GM21367 (cell line): ENCODE results near the gene DYNC1LI1.

Source experiments
- ATAC-seq: cut with Tn5 transposase; IDR thresholded peaks from one replicate; pipeline ENCODE4 v1.9.1; 2021; ENCODE audit not compliant: unreplicated experiment

Gene DYNC1LI1

DNA sequence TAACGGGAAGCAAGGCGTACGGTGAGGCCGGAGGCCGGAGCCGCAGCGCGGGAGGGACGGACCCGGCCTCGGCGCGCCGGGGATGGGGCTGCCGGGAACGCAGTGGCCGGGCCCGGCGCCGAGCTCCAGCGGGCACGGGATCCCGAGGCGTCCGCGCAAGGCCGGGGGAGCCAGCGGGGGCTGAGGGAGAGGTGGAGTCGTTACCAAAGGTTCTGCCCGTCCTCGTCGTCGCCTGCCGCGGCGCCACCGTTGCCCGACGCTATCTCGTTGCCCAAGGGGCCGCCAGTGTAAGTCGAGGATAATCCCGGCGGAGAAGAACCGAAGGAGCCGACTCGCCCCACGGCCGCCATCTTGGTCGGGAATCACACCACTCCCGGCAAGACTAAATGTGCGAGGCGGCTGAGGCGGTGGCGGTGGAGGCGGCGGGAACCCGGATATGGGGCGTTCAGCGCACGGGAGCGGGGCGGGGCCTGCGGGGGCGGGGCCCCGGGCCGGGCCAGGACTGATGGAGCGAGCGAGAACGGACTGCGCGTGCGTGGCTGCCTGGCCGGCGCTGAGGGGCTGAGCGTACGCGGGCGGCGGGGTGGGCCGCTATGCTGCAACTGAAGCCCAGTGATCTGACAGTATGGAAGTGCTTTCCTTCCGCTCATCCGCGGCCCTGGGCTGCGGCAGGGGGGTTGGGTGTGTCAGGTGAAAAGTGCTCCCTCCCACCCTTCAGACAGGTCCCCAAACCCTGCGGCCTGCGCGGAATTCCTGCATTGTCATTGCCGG, at the start of gene DYNC1LI1:
Gene DYNC1LI1, minus strand, starts transcription at position 438 of the 771 bp plus-strand sequence. Its CDS starts 88 bp downstream, at position 350.
- ATAC-seq: peak; percentile 86

DNA sequence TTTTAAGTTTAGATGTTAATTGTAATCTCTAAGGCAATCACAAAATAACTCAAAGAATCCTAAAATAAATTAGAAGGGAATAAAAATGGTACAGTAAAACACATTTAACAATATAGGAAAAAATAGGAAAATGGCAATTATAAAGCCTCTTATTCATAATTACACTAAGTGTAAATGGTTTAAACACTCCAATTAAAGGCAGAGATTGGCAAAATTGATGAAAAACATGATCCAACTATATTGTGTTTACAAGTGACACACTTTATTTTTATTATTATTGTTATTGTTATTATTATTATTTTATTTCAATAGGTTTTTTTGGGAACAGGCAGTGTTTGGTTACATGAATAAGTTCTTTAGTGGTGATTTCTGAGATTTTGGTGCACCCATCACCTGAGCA, 48.7 kb upstream of the DYNC1LI1 start:
- ATAC-seq: no peak

DNA sequence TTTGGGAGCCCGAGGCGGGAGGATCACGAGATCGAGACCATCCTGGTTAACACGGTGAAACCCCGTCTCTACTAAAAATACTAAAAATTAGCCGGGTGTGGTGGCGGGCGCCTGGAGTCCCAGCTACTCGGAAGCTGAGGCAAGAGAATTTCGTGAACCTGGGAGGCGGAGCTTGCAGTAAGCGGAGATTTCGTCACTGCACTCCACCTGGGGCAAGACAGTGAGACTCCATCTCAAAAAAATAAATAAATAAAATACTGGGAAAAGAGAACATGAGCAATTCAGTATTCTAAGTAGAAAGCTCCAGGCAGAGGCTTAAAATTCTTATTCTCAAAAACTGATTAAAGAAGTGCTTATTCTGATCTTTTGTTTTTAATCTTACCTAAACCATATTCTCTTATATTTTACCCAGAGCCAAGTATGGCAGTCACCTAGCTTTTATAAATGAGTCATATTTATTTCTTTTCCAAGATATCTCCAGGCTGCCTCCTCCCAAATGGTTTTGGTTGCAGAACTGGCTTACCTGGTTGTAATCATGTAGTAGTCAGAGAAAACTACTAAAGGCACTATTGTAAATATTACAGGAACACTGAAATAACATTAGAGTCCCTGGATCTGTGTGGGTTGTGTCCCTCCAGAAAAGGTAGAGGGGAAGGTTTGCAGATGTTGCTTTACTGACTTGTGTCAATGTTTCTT, 45.8 kb upstream of the DYNC1LI1 start:
- ATAC-seq: no peak

DNA sequence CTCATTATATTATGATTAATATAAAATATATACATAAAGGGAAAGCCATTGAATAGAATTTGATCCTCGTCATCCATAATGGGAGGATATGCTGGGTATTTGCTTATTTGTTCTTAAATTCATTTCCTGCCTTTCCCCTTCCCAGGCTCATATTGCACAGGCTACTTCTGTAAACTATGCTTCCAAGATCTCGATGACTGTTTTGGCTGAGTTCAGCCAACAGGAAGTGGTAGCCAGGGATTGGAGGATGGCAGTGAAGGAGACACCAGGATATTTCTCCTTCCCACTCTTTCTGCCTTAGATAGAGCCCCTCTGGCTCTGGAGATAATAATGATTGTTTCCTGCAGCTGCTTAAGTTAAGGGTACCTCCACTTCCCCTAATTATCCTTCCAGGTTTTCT, 44.3 kb upstream of the DYNC1LI1 start:
- no peak for ATAC-seq

DNA sequence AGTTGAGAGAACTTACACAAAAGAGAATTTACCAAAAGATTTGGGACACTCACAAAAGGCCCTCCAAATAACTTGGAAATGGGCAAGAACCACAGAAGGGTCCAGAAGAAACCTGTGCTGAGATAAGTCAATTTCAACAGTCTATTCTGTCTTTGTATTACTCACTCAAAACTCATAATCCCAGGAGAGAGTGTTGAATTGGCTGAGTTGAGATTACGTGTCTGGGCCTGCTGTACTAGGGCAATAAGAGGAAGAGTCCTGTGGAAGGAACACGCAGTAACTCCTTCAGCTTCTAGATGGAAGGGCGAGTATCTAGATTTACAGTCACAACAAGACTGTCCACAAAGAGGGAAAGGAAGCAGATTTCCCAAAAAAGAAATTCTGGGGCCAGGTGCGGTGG, 42.5 kb upstream of the DYNC1LI1 start:
- ATAC-seq: no peak

DNA sequence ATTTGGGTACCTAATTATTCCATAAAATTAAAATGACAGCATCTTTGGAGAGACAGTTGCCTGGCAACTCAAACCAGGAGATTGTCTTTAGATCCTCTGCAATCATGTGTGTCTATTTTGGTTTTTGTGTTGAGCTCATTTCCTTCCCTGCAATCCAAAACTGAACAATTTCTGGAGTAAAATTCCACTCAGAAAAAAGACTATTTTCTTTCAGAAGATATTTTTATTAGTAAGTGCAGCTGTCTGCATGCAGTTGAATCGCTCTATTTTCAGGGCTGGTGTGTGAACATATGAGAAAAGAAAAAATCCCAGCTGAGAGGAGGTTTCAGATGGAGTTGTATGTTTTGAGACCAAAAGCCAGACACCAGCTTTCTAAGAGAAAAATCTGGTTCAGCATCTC, 41.9 kb upstream of the DYNC1LI1 start:
- no peak for ATAC-seq

DNA sequence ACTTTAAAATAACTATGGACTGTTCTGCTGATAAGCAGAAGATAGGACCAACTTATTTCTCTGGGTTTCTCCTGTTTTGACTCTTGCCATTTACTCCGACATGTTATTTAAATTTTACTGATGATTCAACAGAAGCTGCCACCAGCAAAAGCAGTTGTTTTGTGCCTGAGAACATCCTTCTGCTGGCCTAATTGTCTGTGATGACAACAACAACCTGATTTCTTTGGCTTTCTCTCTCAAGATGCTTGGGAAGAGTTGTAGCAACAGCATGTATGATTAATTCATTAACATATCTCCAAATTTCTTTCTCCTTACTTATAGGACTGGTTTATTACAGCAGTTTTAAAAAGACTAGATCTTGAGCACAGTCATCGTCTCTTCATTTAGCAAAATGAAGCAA, 36.9 kb upstream of the DYNC1LI1 start:
- no peak for ATAC-seq

DNA sequence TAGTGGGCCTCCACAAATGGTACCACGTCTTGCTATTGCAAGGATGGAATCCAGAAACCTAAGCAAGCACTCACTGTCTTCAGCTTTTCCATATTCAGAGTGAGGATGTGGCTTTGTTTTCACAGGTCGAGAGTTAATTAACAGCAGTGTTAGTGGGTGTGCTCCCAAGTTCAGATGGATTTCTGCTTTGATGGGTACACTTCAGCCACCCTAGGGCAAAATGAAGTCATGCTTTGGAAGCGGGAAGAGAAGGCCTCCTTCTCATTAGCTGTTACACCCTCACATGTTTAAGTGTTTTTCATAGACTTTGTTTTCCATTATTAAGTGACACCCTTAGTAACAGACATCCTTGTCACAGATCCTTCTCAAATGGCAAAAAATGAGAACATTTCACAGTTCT, 36.3 kb upstream of the DYNC1LI1 start:
- no peak for ATAC-seq

DNA sequence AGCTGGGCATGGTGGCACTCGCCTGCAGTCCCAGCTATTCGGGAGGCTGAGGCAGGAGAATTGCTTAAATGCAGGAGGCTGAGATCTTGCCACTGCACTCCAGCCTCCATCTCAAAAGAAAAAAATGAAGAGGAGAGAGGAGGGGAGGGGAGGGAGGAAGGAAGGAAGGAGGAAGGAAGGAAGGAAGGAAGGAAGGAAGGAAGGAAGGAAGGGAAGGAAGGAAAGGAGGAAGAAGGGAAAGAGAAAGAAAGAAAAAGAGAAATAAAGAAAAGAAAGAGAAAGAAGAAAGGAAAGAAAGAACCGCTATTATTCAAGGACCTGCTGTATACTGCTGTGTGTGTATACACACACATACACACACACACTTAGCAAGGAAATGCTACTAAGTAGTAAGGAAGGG, 35.6 kb upstream of the DYNC1LI1 start:
- ATAC-seq: no peak

DNA sequence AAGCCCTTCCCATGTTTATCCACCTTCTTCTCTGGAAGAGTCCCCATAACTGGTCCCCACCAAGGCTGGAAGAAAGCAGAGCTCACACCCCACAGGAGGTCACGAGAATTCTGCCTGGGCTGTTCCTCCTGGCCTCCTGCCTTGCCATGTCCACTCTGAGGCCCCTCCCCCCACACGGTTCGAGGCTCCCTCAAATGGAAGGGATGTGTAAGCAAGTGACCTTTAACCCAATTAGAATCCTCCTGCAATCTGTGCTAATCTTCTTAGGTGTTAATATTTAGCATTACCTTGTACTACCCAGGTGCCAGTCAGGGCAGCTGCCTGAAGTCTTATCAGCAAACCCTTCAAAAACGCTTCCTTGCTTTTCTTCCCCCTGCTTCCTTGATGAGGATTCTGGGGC, 32.4 kb upstream of the DYNC1LI1 start:
- no peak for ATAC-seq

DNA sequence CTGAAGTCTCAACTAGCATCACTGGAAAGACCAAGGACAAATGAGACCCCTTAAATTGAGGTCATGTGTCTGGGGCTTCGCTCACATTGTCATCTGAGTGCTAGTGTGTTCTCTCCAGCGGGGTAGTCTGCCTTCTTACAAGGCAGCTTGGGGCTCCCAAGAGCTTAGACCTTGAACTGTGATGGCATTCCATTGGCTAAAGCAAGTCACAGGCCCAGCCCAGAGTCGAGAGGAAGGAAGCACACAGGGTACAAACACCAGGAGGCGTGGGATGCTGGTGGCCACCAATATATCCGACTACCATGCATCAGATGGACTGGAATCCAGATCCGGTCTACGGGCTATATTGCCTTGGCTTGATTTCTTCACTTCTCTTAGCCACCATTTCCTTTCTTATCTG, 31.5 kb upstream of the DYNC1LI1 start:
- no peak for ATAC-seq

DNA sequence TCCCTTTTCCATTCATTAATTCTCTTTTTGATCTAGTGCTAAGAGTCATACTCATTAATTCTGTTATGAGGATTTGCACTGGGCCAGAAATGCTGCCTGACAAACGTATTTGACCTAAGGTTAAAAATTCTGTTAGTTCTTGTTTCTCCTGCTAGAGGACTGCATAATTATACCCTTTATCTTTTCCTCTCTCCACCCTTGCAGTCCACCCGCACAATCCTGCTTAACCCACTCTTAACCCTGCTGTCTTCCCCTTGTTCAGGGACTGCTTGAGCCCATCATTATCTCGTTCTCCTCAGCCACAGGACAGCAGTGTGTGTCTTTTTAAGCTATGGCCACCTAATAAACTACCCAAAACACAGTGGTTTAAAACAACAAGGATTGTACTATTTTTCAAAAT, 31.1 kb upstream of the DYNC1LI1 start:
- no peak for ATAC-seq

DNA sequence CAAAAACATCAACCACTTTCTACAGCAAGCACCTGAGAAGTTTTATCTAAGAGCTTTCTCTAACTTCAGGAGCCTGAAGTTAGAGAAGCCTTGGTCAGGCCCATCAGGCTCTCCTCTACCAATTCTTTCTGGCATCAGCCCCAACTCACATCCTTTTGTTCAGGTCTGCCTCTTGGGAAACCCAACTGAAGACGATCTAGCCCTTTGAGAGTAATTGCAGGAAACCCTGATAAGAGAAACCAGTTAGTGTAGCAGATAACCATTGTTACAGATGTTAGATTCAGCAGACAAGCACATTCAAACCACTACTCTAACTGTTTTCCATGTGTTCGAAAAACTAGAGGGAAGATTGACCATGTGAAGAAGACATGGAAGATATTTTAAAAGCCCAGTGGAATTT, 27.0 kb upstream of the DYNC1LI1 start:
- no peak for ATAC-seq

DNA sequence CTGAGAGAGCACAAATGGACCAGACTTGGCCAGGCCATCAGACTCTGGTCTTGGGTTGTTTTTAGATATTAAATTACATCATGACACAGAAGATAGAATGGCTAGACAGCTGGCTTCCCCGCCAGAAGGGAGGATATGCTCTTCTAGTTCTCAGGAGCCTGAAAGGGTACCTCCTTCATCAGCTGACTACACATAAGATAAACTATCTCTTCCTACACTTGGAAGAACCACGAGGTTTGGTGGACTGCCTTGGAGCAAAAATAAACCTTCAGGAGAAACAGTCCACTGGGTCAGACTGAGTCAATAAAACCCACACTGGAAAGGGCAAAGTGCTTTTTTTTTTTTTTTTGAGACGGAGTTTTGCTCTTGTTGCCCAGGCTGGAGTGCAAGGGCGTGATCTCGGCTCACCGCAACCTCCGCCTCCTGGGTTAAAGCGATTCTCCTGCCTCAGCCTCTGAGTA, 26.3 kb upstream of the DYNC1LI1 start:
- no peak for ATAC-seq

DNA sequence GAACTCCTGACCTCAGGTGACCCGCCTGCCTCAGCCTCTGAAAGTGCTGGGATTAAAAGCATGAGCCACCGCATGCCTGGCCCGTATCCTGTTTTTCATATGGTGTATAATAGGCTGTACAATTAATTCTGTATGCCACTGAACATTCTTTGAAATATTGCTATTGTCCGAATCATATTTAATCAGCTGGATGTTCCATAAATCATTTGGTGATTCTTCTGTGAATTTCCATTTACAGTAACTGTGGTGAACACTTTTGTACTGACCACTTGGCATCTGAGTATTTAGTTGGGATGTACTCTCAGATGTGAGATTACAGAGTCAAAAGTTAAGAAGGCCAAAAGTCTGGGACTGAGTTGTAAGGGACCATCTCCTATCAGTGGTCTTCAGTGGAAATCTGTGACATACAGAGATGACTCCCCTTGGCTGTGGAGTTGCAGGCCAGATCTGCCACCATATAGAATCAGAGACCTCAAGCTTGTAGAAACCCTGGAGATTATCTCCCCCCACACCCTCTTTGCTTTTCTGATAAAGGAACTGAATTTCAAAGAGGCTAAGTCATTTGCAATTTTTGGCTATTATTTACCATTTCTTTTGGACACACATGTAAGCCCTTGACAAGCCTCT, 25.7 kb upstream of the DYNC1LI1 start:
- ATAC-seq: no peak

DNA sequence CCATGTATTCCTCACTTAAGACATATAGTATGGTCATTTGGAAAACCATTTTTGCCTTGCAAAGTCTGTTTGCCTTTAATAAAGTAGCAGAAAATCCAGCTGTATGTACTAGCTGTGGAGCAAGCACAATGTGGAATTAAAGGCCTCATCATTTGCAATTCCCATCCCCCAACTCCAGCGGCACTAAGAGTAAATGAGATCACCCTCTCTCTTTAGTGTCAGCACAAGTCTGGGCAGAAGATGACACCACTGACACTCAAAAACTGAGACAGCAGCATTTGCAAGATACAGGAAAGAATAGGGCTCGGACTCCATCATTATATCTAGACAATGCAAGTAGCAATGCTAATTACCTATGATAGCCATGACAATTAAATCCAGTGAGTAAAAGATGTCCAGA, 24.7 kb upstream of the DYNC1LI1 start:
- ATAC-seq: no peak

DNA sequence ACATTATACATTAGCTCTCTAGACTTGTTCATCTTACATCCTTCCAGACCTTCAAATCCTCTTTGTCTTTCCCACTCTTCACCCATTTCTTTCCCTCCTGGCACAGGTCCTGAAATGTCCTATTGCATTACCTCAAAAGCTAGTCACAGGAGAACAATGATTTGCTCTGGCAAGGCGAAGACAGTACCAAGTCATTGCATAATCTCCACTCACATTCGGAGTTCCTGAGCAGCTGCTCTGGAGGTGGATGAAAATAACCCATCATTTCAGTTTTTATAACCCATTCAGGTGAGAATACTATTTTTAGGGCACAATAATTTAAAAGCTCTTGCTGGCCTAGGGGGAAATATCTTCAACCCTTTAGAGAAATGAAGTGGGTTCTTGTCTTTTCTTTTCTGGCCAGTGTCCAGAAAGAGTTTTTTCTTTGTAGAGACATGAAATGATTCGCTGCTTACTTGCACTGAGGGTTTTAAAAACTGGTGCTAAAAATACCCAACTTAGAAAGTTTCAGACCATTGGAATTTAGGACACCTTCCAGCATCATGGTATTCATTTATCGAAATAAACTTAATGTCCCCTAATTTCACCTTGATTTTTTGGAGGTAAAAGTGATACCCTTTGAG, 23.4 kb upstream of the DYNC1LI1 start:
- no peak for ATAC-seq

DNA sequence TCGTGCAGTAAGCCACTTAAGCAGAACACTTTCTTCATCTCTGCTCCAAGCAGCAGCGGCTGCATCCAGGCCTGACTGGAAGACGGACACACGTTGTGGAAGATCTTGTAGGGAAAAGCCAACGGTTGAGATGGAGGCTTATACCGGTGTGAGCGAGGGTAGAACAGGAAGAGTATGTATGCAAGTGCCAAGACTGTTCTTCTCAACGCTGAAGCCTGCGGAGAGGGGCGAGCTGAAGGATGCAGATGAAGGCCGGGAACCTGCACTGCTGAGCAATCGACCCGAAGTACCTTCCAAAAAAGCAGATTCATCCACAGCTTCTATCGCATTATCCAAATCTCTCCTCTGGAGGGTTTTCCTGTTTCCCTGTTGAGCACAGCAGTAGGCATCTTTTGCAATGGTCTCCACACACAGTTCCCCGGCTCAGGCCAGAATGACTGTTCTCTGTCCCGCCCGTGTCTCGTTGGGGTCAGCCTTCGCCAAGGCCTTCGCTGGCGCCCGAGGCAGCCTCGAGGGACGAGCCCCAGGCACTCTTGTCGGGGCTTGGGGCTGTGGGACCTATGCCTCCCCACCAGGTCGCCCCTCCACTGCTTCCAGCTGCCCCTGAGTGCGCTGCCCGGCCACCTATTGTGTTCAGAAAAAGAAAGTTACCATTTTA, 22.2 kb upstream of the DYNC1LI1 start:
- ATAC-seq: no peak

DNA sequence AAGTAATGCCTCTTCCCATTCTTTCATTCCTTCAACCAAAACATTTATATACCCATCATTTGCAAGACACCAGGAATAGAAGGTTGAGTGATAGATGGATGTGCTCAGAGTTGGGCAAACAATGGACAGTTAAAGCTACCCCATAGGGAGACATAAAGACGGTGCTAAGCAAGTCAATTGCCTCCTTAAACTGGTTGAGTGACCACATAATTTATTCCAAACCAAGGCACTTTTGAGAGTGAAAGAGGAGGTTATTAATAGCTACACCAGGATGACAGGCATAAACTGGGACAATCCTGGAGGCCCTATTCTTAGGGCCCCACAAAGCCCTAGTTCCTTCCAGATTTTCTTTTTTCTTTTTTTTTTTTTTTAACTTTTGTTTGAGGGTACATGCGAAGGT, 21.4 kb upstream of the DYNC1LI1 start:
- ATAC-seq: no peak

DNA sequence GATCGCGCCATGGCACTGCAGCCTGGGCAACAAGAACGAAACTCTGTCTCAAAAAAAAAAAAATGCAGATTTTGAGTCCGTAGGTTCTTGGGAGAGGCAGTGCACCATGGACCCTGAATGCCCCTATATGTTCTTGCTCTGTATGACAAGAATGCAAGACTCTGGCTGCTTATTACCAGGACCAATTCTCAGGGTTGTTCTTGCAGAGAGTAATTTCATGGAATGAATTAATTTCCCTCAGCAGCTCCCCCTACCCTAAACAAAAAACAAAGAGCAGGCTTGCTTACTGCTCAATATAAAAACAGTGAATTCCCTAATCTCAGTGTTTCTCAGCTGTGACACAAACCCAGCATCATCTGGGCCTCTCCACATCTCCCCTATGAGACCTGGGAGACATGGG, 20.5 kb upstream of the DYNC1LI1 start:
- ATAC-seq: no peak

DNA sequence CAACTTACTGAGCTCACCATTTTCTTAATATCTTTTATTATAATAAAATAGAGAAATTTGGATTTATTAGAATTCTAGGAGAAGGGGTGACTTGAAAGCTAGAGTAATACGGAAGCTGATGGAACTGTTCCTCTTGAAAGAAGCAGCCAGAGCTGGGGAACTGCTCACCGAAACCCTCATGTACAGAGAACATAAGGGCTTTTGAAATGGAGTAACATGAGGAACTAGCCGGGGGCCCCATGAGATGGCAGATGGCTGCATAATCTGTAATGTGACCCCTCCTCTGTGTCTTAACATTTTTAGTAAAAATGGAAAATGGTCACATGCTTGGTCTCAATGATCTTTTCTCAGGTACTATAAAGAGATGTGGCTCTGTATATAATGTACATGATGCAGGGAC, 15.7 kb upstream of the DYNC1LI1 start:
- ATAC-seq: no peak
